Stomach (tissue), 9 donors: Measurements from ENCODE around the gene NRAP. TPM values are rescaled to one million over a fixed set of nuclear protein-coding genes. Genes with fewer than 3 reads are reported as not detected.

Experiments
- DNase-seq, 2 donors: peaks; one replicate each; pipeline versions ENCODE4 v3.0.0 to v3.0.0-alpha.2; 2013 to 2019
- H3K27ac ChIP-seq, 5 donors: fragments of 200-600 bp in 4 of 5; sonication (generic) in 4 of 5; one replicate each; pipeline ENCODE4 v1.5.1; 2013 to 2019; ENCODE audit warnings: mild to moderate bottlenecking in 1 of 5, moderate library complexity in 1 of 5
- H3K27me3 ChIP-seq, 3 donors: fragments of 200-600 bp; sonication (generic); one replicate each; pipeline ENCODE4 v1.5.1; 2017 to 2019; ENCODE audit warnings: mixed run types in 1 of 3
- H3K36me3 ChIP-seq, 4 donors: fragments of 200-600 bp; sonication (generic); 1 replicate in 3 of 4; 2 replicates in 1 of 4; pipeline ENCODE4 v1.5.1; 2016 to 2019
- H3K4me1 ChIP-seq, 4 donors: fragments of 200-600 bp; sonication (generic); one replicate each; pipeline ENCODE4 v1.5.1; 2016 to 2019
- H3K4me3 ChIP-seq, 4 donors: fragments of 200-600 bp; sonication (generic) in 3 of 4; one replicate each; pipeline ENCODE4 v1.5.1; 2016 to 2019; ENCODE audit warnings: mild to moderate bottlenecking in 1 of 4
- H3K9me3 ChIP-seq, 4 donors: fragments of 200-600 bp; sonication (generic); one replicate each; pipeline ENCODE4 v1.5.1; 2016 to 2019
- EP300 ChIP-seq: sonication (generic); formaldehyde crosslinking; IDR thresholded peaks from one replicate; pipeline ENCODE4 v1.6.1; 2017; ENCODE audit warnings: antibody characterized with exemption
- POLR2A ChIP-seq, 4 donors: fragments of 450-650 bp; IDR thresholded peaks; one replicate each; pipeline ENCODE4 v1.6.1; 2016; ENCODE audit warnings: antibody characterized with exemption in 4 of 4, control low read depth in 2 of 4, mild to moderate bottlenecking in 1 of 4, moderate library complexity in 1 of 4
- POLR2AphosphoS5 ChIP-seq, 3 donors: sonication (generic); formaldehyde crosslinking; IDR thresholded peaks; one replicate each; pipeline ENCODE4 v1.6.1; 2016; ENCODE audit warnings: antibody characterized with exemption in 3 of 3
- WGBS, 5 donors: extraction: QIAGEN DNeasy Blood & Tissue Kit in 3 of 5; methylation state at CpG; one replicate each; pipeline versions ENCODE4 v1.1.5 to v1.1.7; 2013 to 2018; 5-methylcytosine and 5-hydroxymethylcytosine counted together
- intact Hi-C: fragments of 100-400 bp; cut with DNase I; formaldehyde crosslinking; loops from one replicate; pipeline ENCODE4 v1.15.1; 2023; ENCODE audit warnings: low total_unique reads
- polyA plus RNA-seq, 3 donors: library from polyadenylated mRNA; stranded (reverse); fragments of 200-250 nt; gene quantifications; one replicate each; pipeline ENCODE4 v1.2.3, GENCODE V29; 2013
- total RNA-seq, 5 donors: library from RNA; depleted of rRNA; stranded (reverse); fragments of >200 nt; gene quantifications; one replicate each; pipeline versions ENCODE4 v1.1.0 to v1.2.3, GENCODE V29; 2014 to 2016
- TF ChIP-seq, protein P1 (sequence below), 7 experiments: fragments of 450-650 bp in 4 of 7; fragments of 200-600 bp in 3 of 7; sonication (generic) in 3 of 7; IDR thresholded peaks; one replicate each; pipeline ENCODE4 v1.5.1; 2016 to 2019; ENCODE audit warnings: antibody characterized with exemption in 7 of 7, control low read depth in 2 of 7, mild to moderate bottlenecking in 1 of 7
- donor health status: healthy with polysubstance abuse.
- donor health status: Bipolar disorder and iron deficiency.
- donor health status: healthy.

The NRAP gene
- total and polyA plus RNA-seq, 8 donors, result 0.03 to 0.92 (median 0.19) TPM; not detected in 4

DNA sequence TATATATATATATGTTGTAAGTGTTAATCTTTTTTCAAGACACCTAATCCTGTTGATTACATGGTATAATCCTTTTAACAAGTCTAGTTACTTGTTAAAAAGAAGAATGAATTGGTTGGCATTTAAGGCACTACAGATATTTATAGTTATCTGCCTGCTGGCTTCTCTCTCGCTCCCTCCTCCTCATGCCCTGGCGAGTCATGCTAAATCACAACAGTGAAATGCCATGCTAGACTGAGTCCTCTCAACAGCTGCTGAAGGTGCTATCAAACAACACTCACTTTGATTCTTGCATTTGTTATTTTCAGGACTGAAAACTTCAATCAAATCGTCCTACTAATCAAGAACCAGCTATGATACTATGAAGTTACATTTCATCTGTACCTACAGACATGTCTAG, 15.4 kb downstream of the NRAP start:
- Histone ChIP-seq H3K27me3 (no peaks in the 10 kb centered on the region), H3K4me3 (no peak overlapping the region), H3K9me3 (no peaks in the 10 kb centered on the region), H3K4me1 (peaks cover 0 to 24% (median 7%) of the 10 kb centered on the region in 4 donors), H3K27ac (no peak overlapping the region), H3K36me3 (no peaks in the 10 kb centered on the region)
- no peak for DNase-seq
- intact Hi-C loops, result no loop called here
- WGBS, 5 donors, result 46 to 82% (median 59%) methylated on average over 3 of the region's 3 CpGs
- TF ChIP-seq EP300 (no peak), POLR2A (IDR thresholded peaks at IDR 0.05) (no peak), POLR2AphosphoS5 (IDR thresholded peaks at IDR 0.05) (no peak)
- TF ChIP-seq, protein P1, sequence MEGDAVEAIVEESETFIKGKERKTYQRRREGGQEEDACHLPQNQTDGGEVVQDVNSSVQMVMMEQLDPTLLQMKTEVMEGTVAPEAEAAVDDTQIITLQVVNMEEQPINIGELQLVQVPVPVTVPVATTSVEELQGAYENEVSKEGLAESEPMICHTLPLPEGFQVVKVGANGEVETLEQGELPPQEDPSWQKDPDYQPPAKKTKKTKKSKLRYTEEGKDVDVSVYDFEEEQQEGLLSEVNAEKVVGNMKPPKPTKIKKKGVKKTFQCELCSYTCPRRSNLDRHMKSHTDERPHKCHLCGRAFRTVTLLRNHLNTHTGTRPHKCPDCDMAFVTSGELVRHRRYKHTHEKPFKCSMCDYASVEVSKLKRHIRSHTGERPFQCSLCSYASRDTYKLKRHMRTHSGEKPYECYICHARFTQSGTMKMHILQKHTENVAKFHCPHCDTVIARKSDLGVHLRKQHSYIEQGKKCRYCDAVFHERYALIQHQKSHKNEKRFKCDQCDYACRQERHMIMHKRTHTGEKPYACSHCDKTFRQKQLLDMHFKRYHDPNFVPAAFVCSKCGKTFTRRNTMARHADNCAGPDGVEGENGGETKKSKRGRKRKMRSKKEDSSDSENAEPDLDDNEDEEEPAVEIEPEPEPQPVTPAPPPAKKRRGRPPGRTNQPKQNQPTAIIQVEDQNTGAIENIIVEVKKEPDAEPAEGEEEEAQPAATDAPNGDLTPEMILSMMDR (IDR thresholded peaks at IDR 0.05), result no peak

GRCh38 chr10:113647812-113648211, 16.0 kb downstream of the NRAP start:
- H3K9me3 ChIP-seq, result no peaks in the 10 kb centered on the region
- no peak overlapping the region for H3K4me3 ChIP-seq
- no peak overlapping the region for H3K27ac ChIP-seq
- TF ChIP-seq, protein P1 (IDR thresholded peaks at IDR 0.05), result no peak
- TF ChIP-seq EP300 (no peak), POLR2A (IDR thresholded peaks at IDR 0.05) (no peak), POLR2AphosphoS5 (IDR thresholded peaks at IDR 0.05) (no peak)
- DNase-seq, result no peak
- H3K27me3 ChIP-seq, result no peaks in the 10 kb centered on the region
- peaks cover 0 to 24% (median 7%) of the 10 kb centered on the region in 4 donors for H3K4me1 ChIP-seq
- intact Hi-C loops, result no loop called here
- 70 to 83% (median 74%) methylated on average over 3 of the region's 3 CpGs for WGBS, 5 donors
- no peaks in the 10 kb centered on the region for H3K36me3 ChIP-seq

GRCh38 chr10:113646336-113647201, 17.3 kb downstream of the NRAP start:
- no peak for DNase-seq
- intact Hi-C loops, result no loop called here
- H3K4me1 ChIP-seq, result peaks cover 0 to 24% (median 7%) of the 10 kb centered on the region in 4 donors
- no peaks in the 10 kb centered on the region for H3K27me3 ChIP-seq
- no peaks in the 10 kb centered on the region for H3K9me3 ChIP-seq
- TF ChIP-seq, protein P1 (IDR thresholded peaks at IDR 0.05), result no peak
- TF ChIP-seq POLR2A (IDR thresholded peaks at IDR 0.05), result no peak
- TF ChIP-seq EP300, result no peak
- TF ChIP-seq POLR2AphosphoS5 (IDR thresholded peaks at IDR 0.05), result no peak
- H3K27ac ChIP-seq, result no peak overlapping the region
- H3K4me3 ChIP-seq, result no peak overlapping the region
- no peaks in the 10 kb centered on the region for H3K36me3 ChIP-seq
- 82 to 91% (median 86%) methylated on average over 10 of the region's 10 CpGs for WGBS, 5 donors

DNA sequence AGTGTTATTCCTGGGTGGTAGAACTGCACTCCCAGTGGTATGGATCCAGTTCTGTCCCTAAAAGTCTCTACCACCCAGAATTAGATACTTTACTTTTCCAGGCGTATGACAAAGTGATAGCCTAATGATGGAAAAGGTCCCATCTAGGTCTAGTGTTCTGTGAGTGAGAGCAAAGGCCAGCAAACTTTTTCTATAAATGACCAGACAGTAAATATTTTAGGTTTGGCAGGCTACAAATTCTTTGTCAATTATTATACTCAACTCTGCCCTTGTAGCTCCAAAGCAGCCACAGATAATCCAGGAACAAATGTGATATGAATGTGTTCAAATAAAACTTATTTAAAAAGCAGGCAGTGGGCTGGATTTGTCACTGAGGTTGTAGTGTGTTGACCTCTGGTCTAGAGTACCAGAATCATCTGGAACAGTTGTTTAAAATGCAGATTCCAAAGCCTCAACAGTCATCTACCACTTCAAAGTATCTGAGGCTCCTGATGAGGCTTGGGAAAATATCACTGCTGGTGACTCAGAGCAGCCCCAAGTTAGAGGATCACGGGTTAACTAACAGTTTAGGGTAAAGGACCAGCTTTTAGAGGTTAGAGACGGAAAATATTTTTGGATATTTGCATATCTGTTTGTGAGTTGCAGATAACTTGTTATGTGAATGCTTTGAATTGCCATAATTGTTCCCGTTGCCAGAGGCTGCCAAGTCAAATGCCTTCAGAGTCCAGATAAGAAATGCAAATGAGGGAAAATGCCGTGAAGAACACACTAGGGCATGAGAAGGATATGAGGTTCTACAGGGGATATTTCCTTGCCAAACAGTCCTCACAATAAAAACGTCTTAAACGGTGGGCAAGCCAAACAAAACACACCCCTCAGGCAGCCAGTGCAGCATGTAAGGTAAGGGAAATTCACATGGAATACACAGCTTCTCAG, 19.4 kb downstream of the NRAP start:
- intact Hi-C loops, result no loop called here
- Histone ChIP-seq H3K4me3 (no peak overlapping the region), H3K9me3 (no peaks in the 10 kb centered on the region), H3K4me1 (peaks cover 0 to 24% (median 6%) of the 10 kb centered on the region in 4 donors), H3K27me3 (no peaks in the 10 kb centered on the region), H3K36me3 (no peaks in the 10 kb centered on the region), H3K27ac (peak overlapping the region in 2 of 5 donors; percentile 9 to 14)
- 13 to 23% (median 20%) methylated on average over 7 of the region's 7 CpGs for WGBS, 5 donors
- DNase-seq, result peak; percentile 29 to 32
- TF ChIP-seq, protein P1 (IDR thresholded peaks at IDR 0.05), result no peak
- TF ChIP-seq EP300 (no peak), POLR2AphosphoS5 (IDR thresholded peaks at IDR 0.05) (no peak), POLR2A (IDR thresholded peaks at IDR 0.05) (no peak)
